ENCODE data around the gene ABCB9. TPM values are rescaled to one million over a fixed set of nuclear protein-coding genes. Genes with fewer than 3 reads are reported as not detected.

Gene ABCB9
- total and polyA plus RNA-seq, 8 donors = 4.5 to 11.8 (median 8.3) TPM

DNA sequence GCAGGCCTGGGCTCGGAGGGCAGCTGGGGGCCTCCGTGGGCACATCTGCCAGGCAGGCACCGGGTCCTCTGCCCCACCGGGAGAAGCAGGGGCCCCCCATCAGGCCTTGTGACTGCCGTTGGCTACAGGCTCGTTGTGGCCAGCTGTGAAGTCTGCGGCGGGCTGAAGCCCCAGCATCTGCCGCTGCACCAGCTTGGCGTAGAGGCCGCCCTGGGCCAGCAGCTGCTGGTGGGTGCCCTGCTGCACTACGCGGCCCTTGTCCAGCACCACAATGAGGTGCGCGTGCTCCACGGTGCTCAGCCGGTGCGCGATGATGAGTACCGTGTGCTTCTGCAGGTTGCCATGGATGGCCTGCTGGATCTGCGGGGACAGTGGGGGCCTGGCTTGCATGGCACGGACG is 36.5 kb downstream of the ABCB9 start:
- no peaks in the 10 kb centered on the region for H3K27me3 ChIP-seq
- no peak for ATAC-seq
- no peaks in the 10 kb centered on the region for H3K36me3 ChIP-seq
- TF ChIP-seq, protein P1, sequence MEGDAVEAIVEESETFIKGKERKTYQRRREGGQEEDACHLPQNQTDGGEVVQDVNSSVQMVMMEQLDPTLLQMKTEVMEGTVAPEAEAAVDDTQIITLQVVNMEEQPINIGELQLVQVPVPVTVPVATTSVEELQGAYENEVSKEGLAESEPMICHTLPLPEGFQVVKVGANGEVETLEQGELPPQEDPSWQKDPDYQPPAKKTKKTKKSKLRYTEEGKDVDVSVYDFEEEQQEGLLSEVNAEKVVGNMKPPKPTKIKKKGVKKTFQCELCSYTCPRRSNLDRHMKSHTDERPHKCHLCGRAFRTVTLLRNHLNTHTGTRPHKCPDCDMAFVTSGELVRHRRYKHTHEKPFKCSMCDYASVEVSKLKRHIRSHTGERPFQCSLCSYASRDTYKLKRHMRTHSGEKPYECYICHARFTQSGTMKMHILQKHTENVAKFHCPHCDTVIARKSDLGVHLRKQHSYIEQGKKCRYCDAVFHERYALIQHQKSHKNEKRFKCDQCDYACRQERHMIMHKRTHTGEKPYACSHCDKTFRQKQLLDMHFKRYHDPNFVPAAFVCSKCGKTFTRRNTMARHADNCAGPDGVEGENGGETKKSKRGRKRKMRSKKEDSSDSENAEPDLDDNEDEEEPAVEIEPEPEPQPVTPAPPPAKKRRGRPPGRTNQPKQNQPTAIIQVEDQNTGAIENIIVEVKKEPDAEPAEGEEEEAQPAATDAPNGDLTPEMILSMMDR (IDR thresholded peaks at IDR 0.05) = no peak
- intact Hi-C loops (cut with DNase I) = no loop called here
- H3K27ac ChIP-seq = no peak overlapping the region
- H3K9me3 ChIP-seq = no peaks in the 10 kb centered on the region
- H3K4me1 ChIP-seq = peaks cover 0 to 13% of the 10 kb centered on the region in 2 donors
- H3K4me3 ChIP-seq = no peak overlapping the region
- no peak for DNase-seq

DNA sequence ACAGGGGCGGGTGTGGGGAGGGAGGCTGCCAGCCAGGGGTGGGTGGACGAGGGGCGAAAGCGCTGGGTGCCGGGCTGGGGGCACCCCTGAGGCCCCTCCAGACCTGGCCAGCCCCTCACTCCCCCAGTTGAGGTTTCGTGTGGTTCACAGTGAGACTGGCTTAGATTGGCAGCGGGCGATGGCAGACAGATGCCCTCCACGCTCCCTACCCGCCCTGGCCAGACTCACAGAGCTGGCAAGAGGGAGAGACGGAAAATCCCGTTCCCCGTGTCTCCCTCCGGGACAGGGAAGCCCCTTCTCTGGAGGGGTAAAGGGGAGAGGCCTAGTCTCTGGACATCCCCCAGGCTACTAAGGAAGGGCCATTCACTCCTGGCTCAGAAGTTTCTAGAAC is 37.1 kb downstream of the ABCB9 start:
- DNase-seq (no peak), ATAC-seq (no peak)
- Histone ChIP-seq H3K27me3 (no peaks in the 10 kb centered on the region), H3K36me3 (no peaks in the 10 kb centered on the region), H3K4me3 (no peak overlapping the region), H3K4me1 (peaks cover 0 to 13% of the 10 kb centered on the region in 2 donors), H3K9me3 (no peaks in the 10 kb centered on the region), H3K27ac (no peak overlapping the region)
- intact Hi-C loops (cut with DNase I) = no loop called here
- TF ChIP-seq, protein P1 (IDR thresholded peaks at IDR 0.05) = no peak

DNA sequence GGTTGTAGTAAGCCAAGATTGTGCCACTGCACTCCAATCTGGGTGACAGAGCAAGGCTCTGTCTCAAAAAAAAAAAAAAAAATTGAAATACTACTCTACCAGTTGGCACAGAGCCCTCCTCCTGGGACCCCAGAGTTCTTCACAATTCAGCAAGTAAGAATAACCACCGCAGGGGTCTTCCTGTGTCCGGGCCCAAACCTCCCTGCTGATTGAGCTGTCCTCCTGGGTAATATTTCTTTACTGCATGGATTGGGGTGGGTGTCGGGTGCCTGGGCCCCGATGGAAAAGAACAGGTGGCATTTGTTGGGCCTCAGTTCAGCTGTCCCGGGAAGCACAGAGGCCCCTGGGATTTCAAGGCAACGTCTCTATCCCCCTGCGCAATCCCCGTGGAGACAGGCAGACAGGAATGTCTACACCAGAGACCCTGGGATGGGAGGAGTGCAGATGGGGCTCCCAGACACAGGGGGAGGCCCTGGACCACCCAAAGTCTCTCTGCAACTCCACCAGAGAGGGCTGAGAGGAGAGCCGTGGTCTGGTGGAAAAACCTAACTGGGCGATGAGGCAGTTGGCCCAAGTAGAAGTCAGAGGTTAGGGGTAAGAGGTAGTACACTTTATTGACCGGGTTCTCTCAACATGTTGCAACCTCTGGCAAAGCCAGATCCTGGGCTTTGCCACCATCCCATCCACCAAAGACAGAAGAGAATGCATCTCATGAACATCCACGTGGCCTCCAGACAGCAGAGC is 37.7 kb downstream of the ABCB9 start:
- Histone ChIP-seq H3K36me3 (no peaks in the 10 kb centered on the region), H3K9me3 (no peaks in the 10 kb centered on the region), H3K27me3 (no peaks in the 10 kb centered on the region), H3K4me3 (no peak overlapping the region), H3K27ac (no peak overlapping the region), H3K4me1 (peaks cover 0 to 13% of the 10 kb centered on the region in 2 donors)
- intact Hi-C loops (cut with DNase I) = no loop called here
- ATAC-seq (no peak), DNase-seq (no peak)
- TF ChIP-seq, protein P1 (IDR thresholded peaks at IDR 0.05) = no peak

DNA sequence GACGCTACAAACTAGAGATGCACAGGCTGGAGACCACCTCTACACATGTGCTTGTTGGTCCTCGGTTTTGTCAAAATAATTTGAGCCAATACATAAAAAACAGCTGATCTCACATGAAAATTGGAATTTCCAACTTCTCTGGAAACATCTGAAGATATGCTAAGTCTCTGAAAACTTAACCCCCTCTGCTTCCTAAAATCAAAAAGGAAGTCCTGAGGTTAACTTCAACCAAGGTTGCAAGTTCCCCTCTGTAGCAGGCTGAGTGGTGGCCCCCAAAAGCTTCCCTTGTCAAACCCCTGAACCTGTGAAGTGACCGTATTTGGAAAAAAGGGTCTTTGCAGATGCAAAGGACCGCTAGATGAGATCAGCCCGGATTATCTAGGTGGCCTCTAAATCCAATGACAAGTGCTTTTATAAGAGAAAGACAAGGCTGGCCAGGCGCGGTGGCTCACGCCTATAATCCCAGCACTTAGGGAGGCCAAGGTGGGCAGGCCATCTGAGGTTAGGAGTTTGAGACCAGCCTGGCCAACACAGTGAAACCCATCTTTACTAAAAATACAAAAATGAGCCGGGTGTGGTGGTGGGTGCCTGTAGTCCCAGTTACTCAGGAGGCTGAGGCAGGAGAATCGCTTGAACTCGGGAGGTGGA is 38.4 kb downstream of the ABCB9 start:
- TF ChIP-seq, protein P1 (IDR thresholded peaks at IDR 0.05) = no peak
- no peaks in the 10 kb centered on the region for H3K27me3 ChIP-seq
- ATAC-seq (no peak), DNase-seq (no peak)
- no peak overlapping the region for H3K27ac ChIP-seq
- H3K9me3 ChIP-seq = no peaks in the 10 kb centered on the region
- no peaks in the 10 kb centered on the region for H3K36me3 ChIP-seq
- intact Hi-C loops (cut with DNase I) = no loop called here
- no peak overlapping the region for H3K4me3 ChIP-seq
- H3K4me1 ChIP-seq = peaks cover 0 to 13% of the 10 kb centered on the region in 2 donors

DNA sequence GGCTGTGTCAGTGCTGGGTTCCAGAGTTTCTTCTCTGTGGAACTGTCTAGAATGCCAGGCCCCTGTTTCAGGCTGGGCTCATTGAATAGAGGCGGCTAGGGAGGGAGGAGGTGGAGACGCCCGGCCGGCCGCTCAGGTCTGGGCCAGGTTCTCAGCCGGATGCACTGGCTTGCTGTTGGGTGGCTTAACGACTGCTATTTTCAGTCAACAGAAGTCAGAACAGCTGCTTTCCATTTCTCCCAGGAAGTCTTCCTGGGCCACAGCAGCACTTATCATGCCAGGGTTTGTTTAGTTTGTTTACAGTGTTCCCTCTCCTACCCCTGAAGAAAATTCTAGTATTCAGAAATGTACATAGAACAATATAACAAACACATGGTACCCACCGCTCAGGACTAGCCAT is 44.3 kb downstream of the ABCB9 start:
- intact Hi-C loops (cut with DNase I) = no loop called here

More for the DNA sequence above, 44.3 kb downstream of the ABCB9 start:
- ATAC-seq (no peak), DNase-seq (peak in 1 of 4 donors; percentile 56)
- no peak overlapping the region for H3K4me3 ChIP-seq
- no peaks in the 10 kb centered on the region for H3K27me3 ChIP-seq
- TF ChIP-seq, protein P1 (IDR thresholded peaks at IDR 0.05) = no peak
- H3K9me3 ChIP-seq = no peaks in the 10 kb centered on the region
- H3K4me1 ChIP-seq = peaks cover 10 to 12% of the 10 kb centered on the region in 2 donors
- H3K36me3 ChIP-seq = no peaks in the 10 kb centered on the region
- H3K27ac ChIP-seq = no peak overlapping the region

Data from left lung (tissue), 10 donors.